HEK293T (cell line): ENCODE data around the gene DLG2.
"Not testable (repeated sequence)": the region's sequence is repeated elsewhere in the genome, so short reads cannot be mapped to it uniquely, and the experiment has no call there.

Experiments used
- CTCF ChIA-PET: fragments of 350-600 bp; formaldehyde crosslinking; extraction: SDS; loops from one replicate; lab custom pipeline; 2021; ENCODE audit warnings: antibody characterized with exemption, inconsistent platforms; lab: Yijun Ruan, JAX
- POLR2A ChIA-PET: fragments of 350-600 bp; formaldehyde crosslinking; extraction: SDS; loops from one replicate; lab custom pipeline; 2020; ENCODE audit warnings: antibody characterized with exemption, inconsistent platforms; lab: Yijun Ruan, JAX
- DNase-seq: peaks from one replicate; pipeline ENCODE4 v3.0.0; 2012; ENCODE audit warnings: mixed read lengths; ENCODE audit errors: extremely low spot score
- ARNT ChIP-seq: fragments of 450-650 bp; IDR thresholded peaks from 2 replicates; pipeline ENCODE4 v1.6.1; 2017; ENCODE audit warnings: mild to moderate bottlenecking
- BHLHE40 ChIP-seq: fragments of 450-650 bp; IDR thresholded peaks from 2 replicates; pipeline ENCODE4 v1.6.1; 2016; ENCODE audit warnings: mild to moderate bottlenecking, moderate library complexity, borderline replicate concordance
- CTBP1 ChIP-seq: fragments of 450-650 bp; IDR thresholded peaks from 2 replicates; pipeline ENCODE4 v1.6.1; 2016; ENCODE audit warnings: borderline replicate concordance
- ELF4 ChIP-seq: fragments of 450-650 bp; IDR thresholded peaks from 2 replicates; pipeline ENCODE4 v1.6.1; 2017; ENCODE audit warnings: antibody characterized with exemption
- FOXA1 ChIP-seq: fragments of 450-650 bp; IDR thresholded peaks from 2 replicates; pipeline ENCODE4 v1.6.1; 2016; ENCODE audit warnings: mild to moderate bottlenecking
- FOXK2 ChIP-seq: fragments of 450-650 bp; IDR thresholded peaks from 2 replicates; pipeline ENCODE4 v1.6.1; 2016; ENCODE audit warnings: mild to moderate bottlenecking
- FOXM1 ChIP-seq: fragments of 450-650 bp; IDR thresholded peaks from 2 replicates; pipeline ENCODE4 v1.6.1; 2017; ENCODE audit warnings: mild to moderate bottlenecking, borderline replicate concordance
- HDGF ChIP-seq: fragments of 450-650 bp; IDR thresholded peaks from 2 replicates; pipeline ENCODE4 v1.6.1; 2017; ENCODE audit warnings: antibody characterized with exemption, borderline replicate concordance
- L3MBTL2 ChIP-seq: fragments of 450-650 bp; conservative IDR thresholded peaks from 2 replicates; pipeline ENCODE4 v1.6.1; 2016; ENCODE audit warnings: mild to moderate bottlenecking
- LEF1 ChIP-seq: fragments of 450-650 bp; IDR thresholded peaks from 2 replicates; pipeline ENCODE4 v1.6.1; 2017; ENCODE audit warnings: mild to moderate bottlenecking, borderline replicate concordance
- NFRKB ChIP-seq: fragments of 450-650 bp; IDR thresholded peaks from 2 replicates; pipeline ENCODE4 v1.6.1; 2016; ENCODE audit warnings: mild to moderate bottlenecking, moderate library complexity
- SP1 ChIP-seq: fragments of 450-650 bp; IDR thresholded peaks from 2 replicates; pipeline ENCODE4 v1.6.1; 2017
- SUZ12 ChIP-seq: fragments of 450-650 bp; IDR thresholded peaks from 2 replicates; pipeline ENCODE4 v1.6.1; 2016; ENCODE audit warnings: mild to moderate bottlenecking
- TARDBP ChIP-seq: fragments of 450-650 bp; IDR thresholded peaks from 2 replicates; pipeline ENCODE4 v1.6.1; 2016
- ZNF384 ChIP-seq: fragments of 450-650 bp; IDR thresholded peaks from 2 replicates; pipeline ENCODE4 v1.6.1; 2016
- TF ChIP-seq, protein P1 (sequence below): fragments of 450-650 bp; IDR thresholded peaks from 2 replicates; pipeline ENCODE4 v1.6.1; 2016

DLG2 gene

DNA sequence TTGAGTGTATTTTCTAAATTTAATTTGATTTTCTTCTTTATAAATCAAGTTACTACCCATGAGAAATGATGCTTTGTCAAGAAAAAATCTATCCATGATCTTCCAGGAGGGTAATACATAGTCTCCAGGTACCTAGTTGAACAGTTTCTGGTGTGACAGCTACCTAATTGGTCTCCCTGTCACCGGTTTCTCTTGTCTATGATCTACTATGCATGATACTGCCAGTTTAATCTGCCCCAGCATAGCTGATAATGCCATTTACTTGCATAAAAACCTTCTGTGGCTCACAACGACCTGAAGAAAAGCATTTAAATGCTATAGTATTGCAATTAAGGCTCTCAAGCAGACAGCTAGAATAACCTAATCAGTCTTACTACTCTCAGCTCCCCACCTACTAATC, 349.5 kb downstream of the DLG2 start:
- CTCF ChIA-PET, result no interaction called here
- TF ChIP-seq, protein P1, sequence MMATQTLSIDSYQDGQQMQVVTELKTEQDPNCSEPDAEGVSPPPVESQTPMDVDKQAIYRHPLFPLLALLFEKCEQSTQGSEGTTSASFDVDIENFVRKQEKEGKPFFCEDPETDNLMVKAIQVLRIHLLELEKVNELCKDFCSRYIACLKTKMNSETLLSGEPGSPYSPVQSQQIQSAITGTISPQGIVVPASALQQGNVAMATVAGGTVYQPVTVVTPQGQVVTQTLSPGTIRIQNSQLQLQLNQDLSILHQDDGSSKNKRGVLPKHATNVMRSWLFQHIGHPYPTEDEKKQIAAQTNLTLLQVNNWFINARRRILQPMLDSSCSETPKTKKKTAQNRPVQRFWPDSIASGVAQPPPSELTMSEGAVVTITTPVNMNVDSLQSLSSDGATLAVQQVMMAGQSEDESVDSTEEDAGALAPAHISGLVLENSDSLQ, result no peak
- TF ChIP-seq TARDBP, result no peak
- TF ChIP-seq LEF1, result no peak
- no peak for TF ChIP-seq BHLHE40
- TF ChIP-seq ARNT, result no peak
- TF ChIP-seq L3MBTL2, result no peak
- TF ChIP-seq FOXA1, result no peak
- TF ChIP-seq ELF4, result no peak
- no peak for TF ChIP-seq ZNF384
- TF ChIP-seq HDGF, result no peak
- TF ChIP-seq SP1, result no peak
- no peak for TF ChIP-seq FOXM1
- TF ChIP-seq FOXK2, result no peak
- no peak for DNase-seq
- POLR2A ChIA-PET, result no interaction called here

DNA sequence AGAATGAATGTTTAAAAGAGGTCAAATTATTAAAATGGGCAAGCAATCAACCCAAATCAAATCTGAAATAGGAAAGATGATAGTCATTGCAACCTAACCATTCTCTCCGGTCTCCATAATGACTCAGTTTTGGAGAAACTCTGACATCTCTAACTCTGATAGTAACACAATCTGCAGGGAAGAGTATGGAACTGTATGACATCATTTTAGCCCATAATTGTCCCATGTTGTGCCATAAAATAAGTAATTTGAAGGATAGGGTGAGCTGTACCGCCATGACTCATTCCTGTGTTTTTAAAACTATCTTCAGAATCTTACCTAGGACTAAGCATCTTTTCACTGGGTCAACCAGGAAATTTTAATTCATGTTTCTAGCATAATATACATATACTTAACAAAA, 350.8 kb downstream of the DLG2 start:
- no peak for DNase-seq
- CTCF ChIA-PET, result no interaction called here
- POLR2A ChIA-PET, result no interaction called here
- TF ChIP-seq ARNT (no peak), L3MBTL2 (no peak), SP1 (no peak), TARDBP (no peak), NFRKB (no peak), FOXA1 (no peak)

DNA sequence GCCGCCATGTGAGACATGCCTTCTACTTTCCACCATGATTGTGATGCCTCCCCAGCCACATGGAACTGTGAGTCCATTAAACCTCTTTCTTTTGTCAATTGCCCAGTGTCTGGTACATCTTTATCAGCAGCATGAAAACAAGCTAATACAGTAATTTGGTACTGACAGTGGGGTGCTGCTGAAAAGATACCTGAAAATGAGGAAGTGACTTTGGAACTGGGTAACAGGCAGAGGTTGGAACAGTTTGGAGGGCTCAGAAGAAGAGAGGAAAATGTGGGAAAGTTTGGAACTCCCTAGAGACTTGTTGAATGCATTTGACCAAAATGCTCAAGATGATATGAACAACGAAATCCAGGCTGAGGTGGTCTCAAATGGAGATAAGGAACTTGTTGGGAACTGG, 356.8 kb downstream of the DLG2 start:
- CTCF ChIA-PET, POLR2A ChIA-PET, DNase-seq: not testable (repeated sequence)

DNA sequence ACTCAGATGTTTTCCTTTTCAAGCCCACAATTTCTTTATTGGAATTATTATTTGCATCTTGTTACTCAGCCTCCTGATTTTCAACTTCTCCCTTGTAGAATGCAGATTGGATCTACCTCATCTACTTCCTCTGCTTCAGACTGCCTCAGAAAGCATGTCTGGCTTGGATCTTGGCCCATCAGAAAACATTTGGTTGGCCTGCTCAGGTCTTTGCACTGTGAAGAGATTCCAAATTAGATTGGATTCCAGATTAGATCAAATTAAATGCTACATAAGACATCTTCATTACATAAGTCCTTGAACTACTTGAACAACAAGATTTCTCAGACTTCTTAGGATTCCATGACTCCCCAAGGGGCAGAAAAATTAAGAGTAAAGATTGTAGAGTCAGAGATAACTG, 358.0 kb downstream of the DLG2 start:
- ChIA-PET POLR2A (no interaction called here), CTCF (no interaction called here)

DNA sequence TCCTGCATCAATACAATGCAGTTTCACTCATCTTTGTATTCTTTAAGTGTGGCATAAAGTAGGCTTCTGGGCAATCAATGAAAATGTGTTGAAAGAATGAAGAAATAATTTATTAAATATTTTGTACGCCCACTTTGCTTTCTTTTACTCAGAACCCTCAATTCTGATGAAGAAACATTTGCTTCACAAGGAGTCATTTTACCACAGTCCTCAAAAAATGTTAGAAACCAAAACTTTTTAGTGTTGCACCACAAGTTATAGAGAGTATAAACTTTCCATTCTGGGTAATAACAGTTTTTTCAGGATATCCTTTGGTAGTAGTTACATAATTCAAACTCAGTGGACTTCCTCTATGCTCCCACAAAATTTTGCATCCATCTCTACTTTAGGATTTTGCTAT, 360.5 kb downstream of the DLG2 start:
- POLR2A ChIA-PET, result no interaction called here
- no peak for DNase-seq
- CTCF ChIA-PET, result no interaction called here
- TF ChIP-seq ELF4 (no peak), TARDBP (no peak), NFRKB (no peak), HDGF (no peak), ZNF384 (no peak), SP1 (no peak), BHLHE40 (no peak)
- TF ChIP-seq, protein P1, result no peak

More for the DNA sequence above, 358.0 kb downstream of the DLG2 start:
- no peak for TF ChIP-seq BHLHE40
- TF ChIP-seq LEF1, result no peak
- TF ChIP-seq ELF4, result no peak
- no peak for TF ChIP-seq FOXK2
- TF ChIP-seq ARNT, result no peak
- no peak for TF ChIP-seq TARDBP
- no peak for TF ChIP-seq CTBP1
- no peak for TF ChIP-seq NFRKB
- no peak for TF ChIP-seq SUZ12
- no peak for TF ChIP-seq HDGF
- TF ChIP-seq ZNF384, result no peak
- no peak for TF ChIP-seq L3MBTL2
- no peak for TF ChIP-seq FOXA1
- TF ChIP-seq, protein P1, result no peak
- TF ChIP-seq SP1, result no peak
- TF ChIP-seq FOXM1, result no peak
- no peak for DNase-seq

DNA sequence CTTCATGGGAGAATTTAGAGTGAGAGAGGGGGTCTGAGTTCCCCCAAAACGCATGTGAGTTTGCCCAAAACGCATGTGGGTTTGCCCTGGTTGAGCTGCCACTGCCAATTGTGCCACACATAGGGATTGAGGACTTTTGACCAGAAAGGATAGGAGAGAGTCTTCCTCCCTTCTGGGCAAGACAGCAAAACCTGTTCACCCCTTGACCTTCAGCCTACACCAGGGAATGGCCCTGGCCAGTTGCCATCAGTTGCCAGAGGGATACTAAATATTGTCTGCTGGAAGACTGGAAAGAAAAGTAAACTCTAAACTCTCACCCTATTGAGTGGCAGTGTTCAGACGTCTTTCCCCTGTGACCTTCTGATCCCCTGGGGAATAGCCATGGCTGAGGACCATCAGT, 363.8 kb downstream of the DLG2 start:
- ChIA-PET CTCF (no interaction called here), POLR2A (no interaction called here)
- no peak for DNase-seq
- TF ChIP-seq LEF1, result no peak
- no peak for TF ChIP-seq NFRKB
- TF ChIP-seq FOXA1, result no peak
- TF ChIP-seq SUZ12, result no peak
- TF ChIP-seq, protein P1, result no peak
- no peak for TF ChIP-seq SP1
- TF ChIP-seq HDGF, result no peak
- TF ChIP-seq CTBP1, result no peak
- no peak for TF ChIP-seq TARDBP

DNA sequence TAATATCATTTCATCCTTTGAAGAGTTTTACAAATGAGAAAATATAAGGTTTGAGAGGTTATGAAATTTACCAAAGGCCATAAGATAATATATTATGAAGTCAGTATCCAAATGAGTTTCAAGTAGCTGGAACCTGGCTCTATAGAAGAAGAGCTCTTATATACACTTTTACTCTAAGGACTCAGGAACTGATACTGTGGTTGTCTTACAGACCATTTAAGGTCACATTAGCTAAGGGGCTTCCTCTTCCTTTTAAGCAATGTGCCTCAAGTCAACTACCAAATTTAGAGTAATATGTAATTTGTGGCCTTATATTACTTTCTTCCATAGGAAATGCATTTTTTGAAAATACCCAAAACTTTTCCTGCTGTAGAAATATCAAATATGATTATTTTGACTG, 369.3 kb downstream of the DLG2 start:
- CTCF ChIA-PET, result no interaction called here
- DNase-seq, result no peak
- TF ChIP-seq BHLHE40 (no peak), FOXA1 (no peak), LEF1 (no peak), CTBP1 (no peak), ELF4 (no peak), TARDBP (no peak), L3MBTL2 (no peak), FOXK2 (no peak), SUZ12 (no peak), ARNT (no peak), HDGF (no peak), ZNF384 (no peak), NFRKB (no peak), SP1 (no peak), FOXM1 (no peak)
- TF ChIP-seq, protein P1, result no peak
- POLR2A ChIA-PET, result no interaction called here
